ENCODE results near the gene MRPL4. TPM values are rescaled to one million over a fixed set of nuclear protein-coding genes. Genes with fewer than 3 reads are reported as not detected.

Gene MRPL4
- total RNA-seq, 2 donors from 2014 or later, result 28.4 to 29.9 TPM

Other genes with a start within 250 kb of the MRPL4 start
- gene COL5A3, start 241.7 kb upstream of the MRPL4 start, total RNA-seq, result 10 to 100 TPM; 11.1 to 14.3 TPM
- not detected for gene RDH8, start 238.7 kb upstream of the MRPL4 start, total RNA-seq
- gene SHFL, start 165.9 kb upstream of the MRPL4 start, total RNA-seq, result 10 to 100 TPM; 42.5 to 56.5 TPM
- not detected for gene ANGPTL6, start 149.5 kb upstream of the MRPL4 start, total RNA-seq
- 10 to 100 TPM; 14.6 to 39.0 TPM for gene PPAN, start 145.9 kb upstream of the MRPL4 start, total RNA-seq
- 10 to 100 TPM in 1 of 2 donors, 1 to 10 TPM in 1; 4.5 to 11.6 TPM for gene P2RY11, start 140.5 kb upstream of the MRPL4 start, total RNA-seq
- gene EIF3G, start 132.3 kb upstream of the MRPL4 start, total RNA-seq, result 100 to 1,000 TPM; 194 to 212 TPM
- 10 to 100 TPM; 57.5 to 61.2 TPM for gene DNMT1, start 57.3 kb upstream of the MRPL4 start, total RNA-seq
- gene S1PR2, start 20.9 kb upstream of the MRPL4 start, total RNA-seq, result 10 to 100 TPM in 1 of 2 donors, 1 to 10 TPM in 1; 8.3 to 15.6 TPM
- 100 to 1,000 TPM in 1 of 2 donors, 10 to 100 TPM in 1; 41.4 to 160 TPM for gene ICAM1, start 18.9 kb downstream of the MRPL4 start, total RNA-seq
- 1 to 10 TPM in 1 of 2 donors, under 1 TPM in 1; 0.95 to 2.0 TPM for gene ICAM4, start 34.7 kb downstream of the MRPL4 start, total RNA-seq
- gene ICAM5, start 37.7 kb downstream of the MRPL4 start, total RNA-seq, result under 1 TPM; 0.41 to 0.49 TPM
- gene ZGLP1, start 57.6 kb downstream of the MRPL4 start, total RNA-seq, result 1 to 10 TPM in 1 of 2 donors, not detected in 1; 5.3 TPM
- gene FDX2, start 63.8 kb downstream of the MRPL4 start, total RNA-seq, result 10 to 100 TPM; 13.4 to 35.8 TPM
- 10 to 100 TPM; 31.8 to 33.4 TPM for gene RAVER1, start 81.3 kb downstream of the MRPL4 start, total RNA-seq
- 1 to 10 TPM; 3.5 to 8.0 TPM for gene ICAM3, start 87.4 kb downstream of the MRPL4 start, total RNA-seq
- 10 to 100 TPM; 79.3 to 96.7 TPM for gene TYK2, start 128.4 kb downstream of the MRPL4 start, total RNA-seq
- gene CDC37, start 151.3 kb downstream of the MRPL4 start, total RNA-seq, result 100 to 1,000 TPM; 133 to 166 TPM
- 10 to 100 TPM; 24.9 to 25.5 TPM for gene PDE4A, start 168.3 kb downstream of the MRPL4 start, total RNA-seq